ENCODE results near the gene EMX1.

The EMX1 gene

DNA sequence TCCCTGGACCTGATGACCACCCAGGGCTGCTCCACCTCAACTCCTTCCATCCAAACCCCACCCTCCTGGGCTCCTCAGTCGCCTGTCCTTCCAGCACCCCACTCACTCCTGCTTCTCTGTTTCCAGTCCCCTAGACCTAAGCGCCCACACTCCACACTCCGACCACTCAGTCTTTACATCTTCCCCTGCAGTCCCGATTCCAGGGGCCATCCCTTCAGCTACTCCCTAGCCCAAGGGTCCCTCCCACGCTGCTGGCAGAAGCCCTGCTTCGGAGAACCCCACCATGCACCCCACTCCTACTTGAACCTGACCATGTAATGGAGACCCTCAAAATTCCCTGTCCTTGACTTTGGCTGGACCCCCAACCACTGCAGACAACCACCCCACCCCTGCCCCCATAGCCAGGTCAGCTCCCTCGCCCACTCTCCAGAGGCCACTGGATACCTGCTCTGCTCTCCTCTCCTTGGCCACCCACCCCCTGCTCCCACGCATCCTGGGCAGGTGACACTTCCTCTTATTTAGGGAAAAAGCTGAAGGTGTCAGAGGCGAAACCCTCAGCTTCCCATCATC lies 28.2 kb downstream of the EMX1 start:
- DNase-seq: no peak

DNA sequence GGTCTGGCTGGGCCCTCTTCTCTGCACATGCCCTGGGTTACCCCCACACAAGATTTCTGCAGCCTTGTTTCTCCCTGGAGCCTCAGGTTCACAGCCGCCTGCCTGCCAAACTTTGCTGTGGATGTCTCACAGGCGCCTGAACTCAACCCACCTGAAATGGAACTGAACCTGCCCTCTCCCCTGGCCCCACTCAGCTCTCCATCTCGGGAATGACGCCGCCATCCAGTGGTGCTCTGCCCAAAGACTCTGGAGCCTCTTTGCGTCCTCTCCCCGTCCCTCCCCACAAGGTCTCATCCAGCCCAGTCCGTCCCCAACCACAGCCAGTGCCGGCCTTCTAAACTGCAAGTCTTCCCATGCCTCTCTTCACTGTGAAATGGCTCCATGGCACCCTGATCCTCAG lies 29.1 kb downstream of the EMX1 start:
- DNase-seq: no peak

DNA sequence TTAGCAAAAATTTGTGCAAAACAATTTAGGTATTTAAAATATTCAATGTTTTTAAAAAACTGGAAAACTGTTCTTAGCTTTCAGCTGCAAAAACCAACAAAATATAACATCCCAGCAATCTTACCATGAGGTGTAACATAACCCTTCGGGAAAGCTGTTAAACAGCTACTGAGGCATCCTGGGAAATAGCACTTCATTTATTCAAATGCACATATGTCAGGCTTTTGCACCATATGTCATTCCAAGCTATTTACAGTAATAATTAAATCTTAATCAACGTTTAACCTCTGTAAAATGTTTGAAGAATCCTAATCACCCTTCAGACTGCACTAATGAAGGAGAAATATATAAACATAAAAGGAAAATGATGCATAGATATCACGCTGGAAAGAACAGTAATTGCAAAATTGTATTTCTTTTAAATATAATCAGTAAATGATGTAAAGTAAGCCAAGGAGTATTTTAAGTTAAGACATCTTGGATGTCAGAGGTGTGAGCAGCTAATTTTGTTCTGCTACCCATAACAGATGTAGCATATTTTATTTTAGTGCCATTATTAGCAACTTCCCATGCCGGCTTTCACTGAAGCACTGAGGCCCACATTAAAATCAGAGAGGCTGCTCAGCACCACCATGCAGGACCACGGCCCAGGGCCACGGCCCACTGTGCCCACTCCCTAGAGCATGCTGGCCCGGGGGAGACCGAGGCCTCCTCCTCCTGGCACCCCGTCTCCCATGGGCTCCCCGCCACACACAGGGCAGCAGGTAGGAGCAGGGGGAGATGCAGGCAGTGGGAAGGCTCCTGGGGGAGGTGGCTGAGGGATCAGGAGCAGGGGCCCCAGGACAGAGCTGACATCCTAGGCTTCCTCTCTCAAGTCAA lies 30.9 kb downstream of the EMX1 start:
- no peak for DNase-seq

DNA sequence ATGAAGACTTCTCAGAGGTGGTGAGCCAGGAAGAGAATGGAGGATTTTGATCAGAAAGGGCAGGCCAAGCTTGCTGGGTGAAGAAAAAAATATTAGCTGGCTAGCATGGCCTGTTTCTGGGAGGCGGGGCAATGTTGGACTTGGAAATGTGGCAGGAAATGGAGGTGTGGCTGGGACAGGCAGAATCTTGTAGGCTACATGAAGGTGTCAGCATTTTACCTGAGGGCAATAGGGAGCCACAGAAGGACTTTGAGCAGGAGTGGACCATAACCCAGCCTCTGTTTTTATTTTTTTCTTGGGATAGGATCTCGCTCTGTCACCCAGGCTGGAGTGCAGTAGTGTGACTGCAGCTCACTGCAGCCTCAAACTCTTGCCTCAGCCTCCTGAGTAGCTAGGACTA lies 31.7 kb downstream of the EMX1 start:
- no peak for DNase-seq

DNA sequence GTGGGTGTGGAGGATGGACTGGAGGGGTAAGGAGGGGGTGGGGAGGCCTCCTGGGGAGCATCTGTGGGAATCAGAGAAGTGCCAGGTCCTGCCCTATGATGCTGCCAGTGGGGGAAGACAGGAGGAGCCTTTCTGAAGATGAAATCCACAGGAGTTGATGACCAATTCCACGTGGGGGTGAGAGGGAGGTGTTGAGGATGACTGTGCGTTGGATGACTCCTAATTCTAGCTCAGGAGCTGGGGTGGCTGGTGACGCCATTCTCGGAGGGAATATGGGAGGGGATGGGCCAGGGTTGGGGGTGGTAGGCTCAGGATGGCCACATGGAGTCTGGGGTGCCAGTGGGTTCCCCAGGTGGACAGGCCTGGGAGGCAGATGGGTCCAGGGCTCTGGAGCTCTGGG lies 32.3 kb downstream of the EMX1 start:
- DNase-seq: no peak

DNA sequence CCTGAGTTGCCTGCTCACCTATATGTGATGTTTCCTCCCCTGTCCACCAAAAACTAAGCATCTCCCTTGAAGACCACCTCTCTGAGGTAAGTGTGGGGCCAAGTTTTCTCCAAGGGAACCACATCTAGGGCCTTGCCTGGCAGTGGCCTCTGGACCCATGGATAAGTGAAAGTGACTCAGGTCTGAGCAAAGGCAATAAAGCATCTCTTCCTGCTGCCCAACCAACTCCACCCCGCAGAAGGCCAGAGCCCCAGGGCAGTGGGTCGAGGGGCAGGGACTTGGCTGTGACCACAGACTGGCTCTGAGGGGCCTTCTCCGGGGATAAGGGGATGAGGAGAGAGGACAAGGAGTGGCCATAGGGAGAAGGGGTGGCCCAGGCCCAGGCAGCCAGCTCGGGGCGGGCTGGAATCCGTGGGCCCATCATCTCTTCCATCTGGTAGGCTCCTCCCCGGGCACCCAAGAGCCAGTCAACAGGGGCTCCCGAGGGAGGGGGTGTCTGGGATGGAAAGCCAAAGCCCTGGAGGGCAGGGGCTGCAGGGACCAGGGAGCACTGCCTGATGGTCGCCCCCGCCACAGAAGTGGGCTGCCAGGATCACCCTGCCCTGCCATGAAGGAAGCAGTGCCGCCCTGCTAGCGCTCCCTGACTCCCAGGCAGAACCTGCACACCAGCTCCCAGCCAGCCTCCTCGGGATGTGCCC lies 33.4 kb downstream of the EMX1 start:
- no peak for DNase-seq

DNA sequence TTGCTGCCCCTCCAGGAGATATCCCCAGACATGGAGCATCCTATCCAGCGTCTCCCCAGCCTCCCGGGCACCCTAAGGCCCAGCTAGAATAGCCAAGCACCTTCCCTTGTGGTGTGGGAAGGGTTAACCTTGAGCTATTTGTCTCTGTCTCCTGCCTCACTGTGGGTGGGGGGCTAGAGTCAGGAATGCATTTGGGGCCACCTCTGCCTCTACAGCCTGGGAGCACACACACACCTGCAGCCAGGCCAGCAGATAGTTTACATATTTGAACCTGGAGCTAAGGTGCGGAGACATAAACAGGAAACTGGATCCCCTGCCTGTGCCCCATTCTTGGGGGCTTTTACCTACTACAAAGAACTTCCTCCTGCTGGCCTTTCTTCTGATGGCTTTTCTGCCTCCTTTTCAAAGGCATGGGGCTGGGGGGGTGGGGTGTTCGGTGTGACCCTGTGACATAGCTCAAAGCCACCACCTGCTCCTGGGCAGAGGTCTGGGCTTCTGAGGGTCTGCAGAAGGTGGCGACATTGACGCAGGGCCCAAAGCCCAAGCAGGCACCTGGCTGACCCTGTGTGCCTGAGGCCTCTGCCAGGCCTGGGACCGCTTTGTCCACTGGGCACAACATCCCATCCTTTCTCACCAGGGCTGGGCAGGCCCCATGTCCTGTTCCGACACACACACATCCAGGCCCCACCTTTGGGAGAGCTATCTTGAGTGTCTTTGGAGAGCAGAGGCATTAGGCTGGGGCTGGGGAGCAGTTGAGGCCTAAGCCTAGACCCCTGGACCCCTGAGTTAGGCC lies 34.2 kb downstream of the EMX1 start:
- DNase-seq: no peak

DNA sequence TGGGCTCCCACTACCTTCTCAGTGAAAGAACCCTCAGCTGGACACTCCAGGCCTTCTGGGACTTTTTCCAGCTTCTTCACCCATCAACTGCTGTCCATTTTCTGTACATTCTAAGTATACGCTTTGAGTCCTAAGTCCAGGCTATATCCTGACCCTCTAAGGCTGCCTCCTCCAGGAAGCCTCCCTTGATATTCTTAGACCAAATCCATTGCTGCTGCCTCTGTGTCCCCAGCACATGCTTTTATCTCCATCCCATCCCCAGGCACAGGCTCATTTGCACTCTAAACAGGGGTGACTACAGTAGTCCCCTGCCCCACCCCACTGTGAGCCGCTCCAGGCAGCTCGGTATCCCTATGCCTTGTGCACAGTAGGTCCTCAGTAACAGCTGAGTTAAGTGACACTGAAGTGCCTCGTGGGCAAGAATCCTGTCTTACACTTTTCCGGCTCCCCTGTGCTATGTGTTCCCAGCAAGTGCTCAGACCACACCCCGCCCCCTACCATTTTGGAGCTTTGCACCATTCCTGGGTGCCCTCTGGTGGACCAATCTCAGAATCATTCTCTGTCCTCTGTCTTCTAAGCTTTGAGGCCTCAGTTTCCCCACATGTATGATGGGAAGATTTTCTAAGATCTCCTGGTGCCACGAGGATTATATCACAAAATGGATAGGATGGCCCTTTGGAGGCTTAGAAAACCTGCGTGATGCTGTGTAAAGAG lies 34.9 kb downstream of the EMX1 start:
- DNase-seq: no peak

DNA sequence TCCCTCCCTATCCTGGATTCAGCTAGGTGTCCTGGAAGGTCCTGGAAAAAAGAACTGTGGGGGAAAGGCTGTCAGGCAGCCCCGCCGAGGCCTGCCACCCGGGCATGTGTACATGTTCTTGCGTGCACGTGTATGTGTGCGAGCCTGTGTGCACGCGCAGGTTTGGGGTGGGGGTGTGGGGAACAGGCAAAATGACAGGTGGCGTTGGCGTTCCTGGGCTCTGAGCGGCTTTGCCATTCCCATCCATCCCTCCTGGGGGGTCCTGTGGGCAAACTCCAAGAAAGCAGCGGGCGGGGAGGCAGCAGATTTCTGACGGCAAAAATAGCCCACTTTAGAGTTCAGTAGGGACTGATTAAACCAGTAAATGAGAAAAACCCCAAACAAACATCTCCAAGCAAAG lies 35.6 kb downstream of the EMX1 start:
- no peak for DNase-seq

DNA sequence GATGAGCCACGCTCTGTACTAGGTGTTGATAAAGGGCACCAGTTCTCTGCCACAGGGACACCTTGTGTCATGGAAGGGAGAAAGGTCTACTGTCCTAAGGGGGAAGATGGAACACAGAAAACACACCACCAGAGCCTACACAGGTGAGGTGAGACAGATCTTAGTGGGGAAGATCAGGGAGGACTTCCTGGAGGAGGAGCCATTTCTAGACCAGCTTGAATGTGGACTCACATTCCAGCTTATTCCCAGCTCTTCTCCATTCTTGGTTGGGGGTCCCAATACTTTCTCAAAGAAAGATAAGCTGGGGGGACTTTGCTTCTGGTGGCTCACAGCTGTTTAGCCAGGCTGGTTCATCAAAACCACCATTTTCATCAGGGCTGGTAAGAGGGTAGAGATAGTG lies 36.2 kb downstream of the EMX1 start:
- DNase-seq: no peak

DNA sequence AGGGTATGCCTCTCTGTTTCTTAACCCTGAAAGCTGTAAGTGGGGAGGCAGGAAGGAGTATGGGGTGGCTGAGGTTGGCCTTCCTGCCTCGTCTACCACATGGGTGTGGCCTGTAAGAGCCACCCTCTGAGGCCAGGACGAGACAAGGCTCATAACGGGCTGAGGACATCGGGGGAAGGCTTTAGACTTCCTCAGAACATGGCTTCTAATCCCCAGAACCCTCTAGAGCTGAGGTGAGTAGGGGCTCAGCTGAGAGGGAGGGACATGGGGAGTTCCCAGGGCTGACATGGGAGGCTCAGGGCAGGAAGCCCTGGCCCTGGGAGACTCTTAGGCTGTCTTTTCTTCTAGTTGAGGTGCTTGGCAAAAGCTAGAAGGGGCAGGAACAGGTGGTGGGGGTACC lies 36.7 kb downstream of the EMX1 start:
- DNase-seq: no peak

DNA sequence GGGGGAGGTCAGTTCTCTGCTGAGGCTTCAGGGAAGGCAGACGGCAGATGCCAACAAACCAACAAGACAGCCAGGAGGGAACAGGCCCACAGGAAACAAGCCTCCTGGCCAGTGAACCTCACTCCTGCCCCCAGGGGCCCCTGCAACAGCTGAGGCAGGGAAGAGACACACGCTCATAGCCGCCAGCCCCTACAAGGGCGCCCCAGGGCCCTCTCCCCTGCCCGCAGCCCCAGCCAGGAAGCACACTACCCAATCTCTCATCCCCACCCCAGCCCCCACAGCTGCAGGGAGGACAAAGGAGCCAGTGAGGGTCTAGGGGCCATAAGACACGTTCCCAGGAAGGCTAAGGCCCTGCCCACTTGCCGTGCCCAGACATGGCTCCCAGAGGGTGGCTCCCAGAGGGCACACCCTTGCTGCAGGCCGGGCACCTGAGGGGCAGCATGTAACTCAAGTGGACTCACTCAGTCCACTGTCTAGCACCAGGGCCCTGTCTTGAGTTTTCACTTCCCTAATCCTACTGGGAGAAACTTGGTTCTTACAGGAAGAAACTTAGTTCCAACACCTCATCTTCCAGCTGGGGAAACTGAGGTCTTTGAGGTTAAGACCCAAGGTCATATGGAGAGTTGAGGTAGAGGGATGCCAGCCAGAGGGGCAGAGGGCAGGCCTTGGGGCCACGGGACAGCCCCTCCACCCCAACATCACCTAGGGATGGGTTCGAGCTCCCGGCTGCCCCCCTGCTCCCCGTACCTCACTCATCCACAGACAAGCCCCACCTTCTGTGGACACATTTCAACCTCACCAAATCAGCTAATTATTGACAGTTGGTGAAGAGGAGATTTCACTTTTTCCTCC lies 37.3 kb downstream of the EMX1 start:
- DNase-seq: no peak

DNA sequence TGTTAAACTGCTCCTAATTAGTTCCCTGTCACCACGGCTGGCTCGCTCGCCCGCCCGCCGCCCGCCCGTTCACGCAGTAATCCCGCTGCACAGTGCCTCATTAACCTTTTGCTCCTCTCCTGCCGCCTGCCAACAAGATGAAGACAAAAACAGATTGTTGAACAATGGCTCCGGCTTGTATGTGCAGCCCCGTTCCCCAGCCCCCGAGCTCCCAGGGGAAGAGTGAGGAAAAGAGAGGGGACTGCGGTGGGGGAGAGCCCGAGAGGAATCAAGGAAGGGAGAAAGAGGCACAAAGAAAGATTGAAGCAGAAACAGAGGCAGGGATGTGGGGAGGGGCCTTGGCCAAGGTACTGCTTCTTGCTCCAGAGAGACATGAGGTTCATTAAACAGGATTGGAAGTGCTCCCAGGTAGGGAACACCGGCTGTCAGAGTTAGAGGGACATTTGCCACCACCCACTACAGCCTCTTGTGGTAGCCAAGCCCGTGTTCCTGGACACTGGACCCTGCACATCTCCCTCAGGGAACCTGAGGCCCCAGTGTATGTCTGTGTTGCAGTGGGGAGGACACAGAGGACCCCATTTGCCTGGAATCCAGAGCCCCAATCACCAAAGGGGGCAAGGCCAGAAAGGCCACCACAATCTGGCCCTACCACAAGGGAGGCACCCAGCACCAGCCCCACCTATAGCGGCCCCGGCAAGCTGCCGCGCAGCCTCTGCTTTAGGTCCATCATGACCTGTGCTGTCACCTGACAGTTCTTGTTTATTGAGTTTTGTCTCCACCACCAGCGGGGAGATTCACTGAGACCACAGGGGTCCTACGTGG lies 38.1 kb downstream of the EMX1 start:
- no peak for DNase-seq

DNA sequence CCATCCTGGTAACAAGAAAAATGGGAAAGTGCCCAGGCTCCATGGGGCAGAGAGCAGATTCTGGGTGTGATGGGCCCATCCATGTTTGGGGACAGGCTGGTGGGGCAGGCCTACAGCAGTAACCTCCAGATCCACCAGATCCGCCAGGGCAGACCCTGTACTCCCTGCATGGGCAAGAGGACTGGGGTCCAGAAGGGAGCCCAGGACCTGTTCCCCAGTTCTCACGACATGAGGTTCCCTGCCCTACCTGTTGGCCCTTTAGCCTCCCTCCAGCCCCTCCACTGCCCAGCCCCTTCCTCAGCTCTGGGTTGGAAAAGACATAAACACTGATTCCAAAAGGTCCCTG lies 38.7 kb downstream of the EMX1 start:
- no peak for DNase-seq

DNA sequence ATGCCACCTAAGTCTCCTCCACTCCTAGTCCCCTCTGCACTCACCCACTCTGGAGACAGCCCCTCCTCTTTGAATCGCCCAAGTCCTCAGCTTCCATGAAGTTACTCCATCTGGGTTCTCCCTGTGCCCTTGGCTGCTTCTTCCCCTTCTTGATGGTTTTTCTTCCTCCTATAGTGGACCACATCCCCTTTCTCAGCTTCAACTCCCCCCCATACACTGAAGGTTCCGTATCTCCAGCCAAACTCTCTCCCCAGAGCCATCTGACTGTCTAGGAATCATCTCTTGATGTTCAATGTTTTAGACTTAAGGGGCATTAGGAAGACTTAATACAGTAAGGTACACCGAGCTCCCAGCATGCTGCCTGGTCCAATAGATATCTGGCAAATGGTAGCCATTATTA lies 39.6 kb downstream of the EMX1 start:
- no peak for DNase-seq

DNA sequence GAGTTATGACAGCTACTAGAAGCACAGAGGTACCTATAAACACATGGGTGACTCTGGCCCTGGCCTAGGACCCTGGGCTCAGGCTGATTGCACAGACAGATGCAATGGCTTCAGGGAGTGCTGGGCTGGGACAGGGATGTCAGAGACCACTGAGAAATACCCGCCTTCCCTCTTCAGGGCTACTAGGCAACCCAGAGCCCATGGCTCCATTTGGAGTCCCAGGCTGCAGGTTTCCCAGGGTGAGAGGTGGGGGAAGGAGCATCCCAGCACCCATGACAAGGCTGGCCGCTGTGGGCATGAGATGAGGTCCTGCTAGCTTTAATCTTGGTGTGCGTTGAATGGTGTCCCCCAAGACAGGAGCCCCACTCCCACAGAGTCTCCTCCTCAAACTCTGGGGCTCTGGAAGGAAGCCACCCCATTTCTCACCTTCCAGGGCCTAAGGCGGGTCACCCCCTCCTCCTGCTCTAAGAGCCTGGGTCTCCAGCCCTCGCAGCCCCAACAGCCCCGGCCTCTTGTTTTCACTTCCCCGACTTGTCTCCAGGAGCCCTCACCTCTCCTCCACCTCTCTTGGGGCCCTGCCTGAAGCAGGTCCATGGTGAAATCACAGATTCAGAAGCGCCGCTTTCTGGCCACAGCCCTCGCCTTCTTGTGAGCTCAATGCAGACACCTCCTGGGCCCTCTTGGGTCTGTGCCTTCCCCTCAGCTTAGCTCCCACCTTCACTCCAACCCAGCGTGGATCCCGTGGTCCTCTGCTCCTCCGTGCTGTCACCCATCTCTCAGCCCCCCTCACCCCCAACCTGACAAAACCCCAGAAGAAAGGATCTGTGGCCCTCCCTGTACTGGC lies 41.4 kb downstream of the EMX1 start:
- no peak for DNase-seq

DNA sequence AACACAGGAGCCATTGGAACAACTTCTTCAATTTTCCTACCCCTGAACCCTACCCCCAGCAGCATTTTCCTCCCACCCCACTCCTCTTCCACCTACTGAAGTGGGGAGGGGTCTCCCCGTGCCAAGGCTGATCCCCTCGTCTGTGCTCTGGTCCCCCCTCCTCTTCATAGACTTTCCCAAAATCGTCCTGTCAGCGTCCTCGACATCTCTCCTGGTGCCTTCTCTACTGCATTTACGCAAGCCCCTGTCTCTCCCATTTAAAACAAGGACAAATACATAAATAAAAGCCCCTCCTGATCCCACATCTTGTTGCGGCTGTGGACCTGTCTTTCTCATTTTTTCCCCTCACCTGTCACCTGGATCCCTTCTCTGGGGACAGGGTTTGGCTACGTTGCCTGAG lies 42.2 kb downstream of the EMX1 start:
- no peak for DNase-seq

DNA sequence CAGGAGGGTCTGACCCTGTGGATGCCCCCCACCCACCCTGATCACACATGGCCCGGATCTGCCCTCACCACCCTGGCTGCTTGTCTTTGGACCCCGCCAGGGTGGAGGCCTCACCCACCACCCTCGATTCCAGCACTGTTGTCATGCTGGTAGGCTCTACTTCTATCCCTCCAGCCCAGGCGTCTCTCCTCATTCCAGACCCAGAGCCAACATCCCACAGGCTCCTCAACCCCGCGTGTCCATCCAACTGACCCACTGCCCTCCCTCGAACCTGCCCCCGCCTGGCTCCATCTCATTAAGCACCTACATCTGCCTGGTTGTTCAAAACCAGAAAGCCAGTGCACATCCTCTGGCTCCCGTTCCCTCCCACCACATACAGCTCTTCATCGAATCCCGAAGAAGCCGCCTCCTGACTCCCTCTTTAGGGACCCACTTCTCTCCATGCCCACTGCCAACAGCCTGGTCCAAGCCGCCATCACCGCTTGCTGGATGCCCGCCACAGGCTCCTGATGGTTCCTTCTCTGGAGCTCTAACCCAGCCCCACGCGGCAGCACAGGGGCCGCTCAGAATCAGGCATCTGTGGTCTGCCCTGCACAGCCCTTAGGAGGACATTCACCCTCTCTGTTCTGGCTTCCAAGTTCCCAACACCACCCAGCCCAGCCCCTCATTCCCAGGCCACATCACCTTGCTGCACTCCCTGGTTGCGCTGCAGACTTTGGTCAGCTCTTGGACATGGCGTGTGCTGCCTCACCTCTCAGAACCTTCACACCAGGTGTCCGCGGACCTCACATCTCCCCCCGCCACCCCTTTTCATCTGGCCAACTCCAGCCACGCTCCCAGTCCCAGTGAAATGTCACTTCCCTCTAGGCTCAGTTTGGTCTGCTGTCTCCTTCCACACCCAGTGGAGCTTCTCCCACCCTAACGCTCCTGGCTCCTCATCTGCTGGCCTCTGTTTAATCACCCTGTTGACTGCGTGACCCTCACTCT lies 43.0 kb downstream of the EMX1 start:
- no peak for DNase-seq

Data from DMS153 (cell line).